ENCODE measurements around the gene RUBCNL.
"Not testable (repeated sequence)": the region's sequence is repeated elsewhere in the genome, so short reads cannot be mapped to it uniquely, and the experiment has no call there.

Gene RUBCNL, protein sequence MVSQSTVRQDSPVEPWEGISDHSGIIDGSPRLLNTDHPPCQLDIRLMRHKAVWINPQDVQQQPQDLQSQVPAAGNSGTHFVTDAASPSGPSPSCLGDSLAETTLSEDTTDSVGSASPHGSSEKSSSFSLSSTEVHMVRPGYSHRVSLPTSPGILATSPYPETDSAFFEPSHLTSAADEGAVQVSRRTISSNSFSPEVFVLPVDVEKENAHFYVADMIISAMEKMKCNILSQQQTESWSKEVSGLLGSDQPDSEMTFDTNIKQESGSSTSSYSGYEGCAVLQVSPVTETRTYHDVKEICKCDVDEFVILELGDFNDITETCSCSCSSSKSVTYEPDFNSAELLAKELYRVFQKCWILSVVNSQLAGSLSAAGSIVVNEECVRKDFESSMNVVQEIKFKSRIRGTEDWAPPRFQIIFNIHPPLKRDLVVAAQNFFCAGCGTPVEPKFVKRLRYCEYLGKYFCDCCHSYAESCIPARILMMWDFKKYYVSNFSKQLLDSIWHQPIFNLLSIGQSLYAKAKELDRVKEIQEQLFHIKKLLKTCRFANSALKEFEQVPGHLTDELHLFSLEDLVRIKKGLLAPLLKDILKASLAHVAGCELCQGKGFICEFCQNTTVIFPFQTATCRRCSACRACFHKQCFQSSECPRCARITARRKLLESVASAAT

DNA sequence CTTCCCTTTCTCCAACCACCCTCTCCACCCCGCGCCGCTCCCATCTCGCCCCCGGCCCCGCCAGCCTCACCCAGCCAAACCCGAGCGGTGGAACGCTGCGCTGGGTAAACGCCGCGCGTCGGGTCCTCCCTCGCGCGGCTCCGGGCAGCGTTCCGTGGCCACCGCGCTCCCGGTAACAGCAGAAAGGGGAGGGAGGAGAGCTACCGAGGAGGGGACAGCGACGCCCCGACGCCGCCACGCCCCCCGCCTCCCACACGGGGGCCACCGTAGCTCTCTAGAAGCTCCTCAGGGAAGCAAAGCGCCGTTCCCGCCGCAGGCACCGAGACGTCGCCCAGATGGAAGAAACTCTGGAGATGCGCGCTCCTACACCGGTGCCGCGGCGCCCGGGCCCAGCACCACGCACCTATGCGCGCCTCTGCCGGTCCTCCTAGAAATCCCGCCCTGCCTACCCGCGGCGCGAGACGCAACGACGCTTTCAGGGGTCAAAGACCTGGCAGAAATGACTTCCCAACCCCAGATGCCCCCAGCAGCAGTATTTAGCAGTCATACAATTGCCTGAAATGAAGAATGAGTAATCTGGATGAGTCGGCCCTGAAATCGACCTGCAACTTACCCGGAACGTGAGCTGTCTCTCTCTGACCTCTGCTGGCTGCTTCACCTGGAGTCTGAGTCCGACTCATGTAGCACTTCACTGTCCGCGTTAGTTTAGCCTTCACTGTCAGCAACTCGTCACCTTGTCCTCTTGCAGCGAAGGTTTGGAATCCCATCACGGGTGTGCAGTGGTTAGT is at the start of gene RUBCNL:
TSS of gene RUBCNL (minus strand) at position 189 of the 788 bp plus-strand sequence. CDS start 14,777 bp downstream, outside the sequence.
- no peak for DNase-seq (ENCODE audit: low read depth in 1 of 2, low spot score in 1 of 2)

DNA sequence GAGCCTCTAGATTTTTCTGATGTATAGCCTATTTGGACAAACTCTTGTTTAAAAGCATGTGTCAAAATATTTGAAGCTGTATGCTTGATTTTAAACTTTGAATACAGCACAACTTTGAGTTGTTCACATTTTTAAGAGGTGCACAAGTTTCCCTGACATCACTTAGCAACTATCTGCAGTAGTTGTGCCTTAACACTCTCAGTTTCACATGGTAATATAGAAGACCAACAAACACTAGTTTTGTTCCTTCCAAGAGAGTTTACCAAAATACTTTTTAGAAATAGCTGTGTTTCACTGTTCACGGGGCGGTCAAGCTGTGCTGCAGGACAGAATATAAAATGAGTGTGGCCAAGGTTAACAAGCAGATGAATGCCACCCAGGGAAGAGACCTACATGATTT is 42.5 kb upstream of the RUBCNL start:
- DNase-seq (ENCODE audit: low read depth in 1 of 2, low spot score in 1 of 2) = not testable (repeated sequence)

DNA sequence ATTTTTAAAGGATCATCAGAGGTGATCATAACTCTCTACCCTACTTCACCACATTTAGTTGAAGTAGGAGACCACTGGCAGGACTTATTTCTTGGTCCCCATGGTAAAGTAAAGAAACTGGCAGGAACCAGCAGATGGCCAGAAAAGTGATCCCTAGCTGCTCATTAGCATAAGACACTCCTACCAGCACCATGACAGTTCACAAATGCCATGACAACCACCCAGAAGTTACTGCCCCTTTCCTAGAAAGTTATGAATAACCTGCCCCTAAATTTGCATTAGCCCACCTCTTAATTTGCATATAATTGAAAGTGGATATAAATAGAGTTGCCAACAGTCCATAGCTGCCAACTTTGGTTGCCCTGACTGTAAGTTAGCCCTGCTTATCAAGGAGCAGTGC is 18.4 kb upstream of the RUBCNL start:
- no peak for DNase-seq (ENCODE audit: low read depth in 1 of 2, low spot score in 1 of 2)

GRCh38 chr13:46404733-46405100 is 17.7 kb upstream of the RUBCNL start:
- DNase-seq (ENCODE audit: low read depth in 1 of 2, low spot score in 1 of 2) = no peak

DNA sequence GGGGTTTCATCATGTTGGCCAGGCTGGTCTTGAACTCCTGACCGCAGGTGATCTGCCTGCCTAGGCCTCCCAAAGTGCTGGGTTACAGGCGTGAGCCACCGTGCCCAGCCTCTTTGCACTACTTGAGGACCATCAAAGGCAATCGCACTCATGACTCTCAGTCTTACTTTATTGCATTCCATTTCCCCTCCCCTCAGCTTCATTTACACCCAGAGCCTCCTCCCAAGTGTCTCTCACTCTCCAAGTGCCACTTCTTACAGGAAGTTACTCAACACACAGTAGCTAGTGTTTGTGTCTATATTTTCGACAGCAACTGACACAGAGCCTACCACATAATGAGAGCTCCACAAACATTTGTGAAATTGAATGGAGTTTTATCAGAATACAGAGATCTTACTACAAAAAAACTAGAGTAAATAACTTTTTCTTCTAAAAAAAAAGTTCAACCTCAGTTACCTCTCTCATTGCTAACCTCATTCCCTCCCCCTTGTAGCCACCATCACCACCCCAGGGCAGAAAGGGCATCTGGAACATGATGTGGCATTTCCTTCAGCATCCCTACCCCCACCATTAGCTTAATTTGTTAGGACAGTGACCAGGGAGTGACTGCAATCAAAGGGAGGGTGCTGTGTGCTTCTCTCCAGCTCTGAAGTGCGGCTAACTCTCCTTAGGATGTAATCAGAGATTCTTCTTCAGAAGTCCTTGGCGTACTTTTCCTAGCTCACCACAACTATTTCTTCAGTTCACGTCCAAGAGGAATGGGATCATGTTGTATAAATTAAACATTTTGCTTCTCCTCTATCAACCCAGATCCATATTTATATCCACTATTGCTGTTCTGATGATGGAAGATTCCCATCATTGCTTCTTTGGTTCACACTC is 17.0 kb upstream of the RUBCNL start:
- no peak for DNase-seq (ENCODE audit: low read depth in 1 of 2, low spot score in 1 of 2)

DNA sequence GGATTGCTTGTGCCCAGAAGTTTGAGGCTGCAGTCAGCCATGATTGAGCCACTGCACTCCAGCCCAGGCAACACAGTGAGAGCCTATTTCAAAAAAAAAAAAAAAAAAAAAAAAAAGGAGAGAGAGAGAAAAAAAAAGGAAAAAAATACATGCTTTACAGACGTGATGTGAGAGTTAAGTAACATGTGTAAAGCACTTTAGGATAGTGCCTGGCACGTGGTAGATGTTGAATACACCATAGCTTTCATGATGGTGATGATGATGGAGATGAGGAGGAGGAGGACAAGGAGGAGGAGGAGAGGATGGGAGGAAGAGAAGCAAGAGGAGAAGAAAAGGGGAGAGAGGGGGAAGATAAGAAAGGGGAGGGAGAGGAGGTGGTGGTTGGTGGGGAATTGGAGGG is 15.1 kb upstream of the RUBCNL start:
- DNase-seq (ENCODE audit: low read depth in 1 of 2, low spot score in 1 of 2) = no peak

GRCh38 chr13:46401432-46401831 is 14.4 kb upstream of the RUBCNL start:
- no peak for DNase-seq (ENCODE audit: low read depth in 1 of 2, low spot score in 1 of 2)

- no peak for DNase-seq (ENCODE audit: low read depth in 1 of 2, low spot score in 1 of 2)
These were observed 9.3 kb upstream of the RUBCNL start for GRCh38 chr13:46396341-46396740.

- DNase-seq (ENCODE audit: low read depth in 1 of 2, low spot score in 1 of 2) = no peak
These were observed 5.9 kb upstream of the RUBCNL start for GRCh38 chr13:46392967-46393366.

GRCh38 chr13:46389457-46390451 is 2.7 kb upstream of the RUBCNL start:
- no peak for DNase-seq (ENCODE audit: low read depth in 1 of 2, low spot score in 1 of 2)

GRCh38 chr13:46388846-46389245 is 1.8 kb upstream of the RUBCNL start:
- no peak for DNase-seq (ENCODE audit: low read depth in 1 of 2, low spot score in 1 of 2)

DNA sequence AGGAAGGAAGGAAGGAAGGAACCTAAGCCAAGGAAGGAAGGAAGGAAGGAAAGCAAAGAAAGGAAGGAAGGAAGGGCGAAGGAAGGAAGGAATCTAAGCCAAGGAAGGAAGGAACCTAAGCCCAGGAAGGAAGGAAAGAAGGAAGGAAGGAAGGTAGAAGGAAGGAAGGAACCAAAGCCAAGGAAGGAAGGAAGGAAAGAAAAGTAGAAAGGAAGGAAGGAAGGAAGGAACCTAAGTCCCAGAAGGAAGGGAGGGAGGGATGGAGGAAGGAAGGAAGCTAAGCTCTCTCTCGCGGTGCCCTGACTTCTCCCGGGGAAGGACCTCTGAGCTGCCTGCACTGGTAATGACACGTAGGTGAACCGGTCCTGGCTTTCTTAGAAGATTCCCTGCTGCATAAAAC is 1.3 kb upstream of the RUBCNL start:
- DNase-seq (ENCODE audit: low read depth in 1 of 2, low spot score in 1 of 2) = no peak

DNA sequence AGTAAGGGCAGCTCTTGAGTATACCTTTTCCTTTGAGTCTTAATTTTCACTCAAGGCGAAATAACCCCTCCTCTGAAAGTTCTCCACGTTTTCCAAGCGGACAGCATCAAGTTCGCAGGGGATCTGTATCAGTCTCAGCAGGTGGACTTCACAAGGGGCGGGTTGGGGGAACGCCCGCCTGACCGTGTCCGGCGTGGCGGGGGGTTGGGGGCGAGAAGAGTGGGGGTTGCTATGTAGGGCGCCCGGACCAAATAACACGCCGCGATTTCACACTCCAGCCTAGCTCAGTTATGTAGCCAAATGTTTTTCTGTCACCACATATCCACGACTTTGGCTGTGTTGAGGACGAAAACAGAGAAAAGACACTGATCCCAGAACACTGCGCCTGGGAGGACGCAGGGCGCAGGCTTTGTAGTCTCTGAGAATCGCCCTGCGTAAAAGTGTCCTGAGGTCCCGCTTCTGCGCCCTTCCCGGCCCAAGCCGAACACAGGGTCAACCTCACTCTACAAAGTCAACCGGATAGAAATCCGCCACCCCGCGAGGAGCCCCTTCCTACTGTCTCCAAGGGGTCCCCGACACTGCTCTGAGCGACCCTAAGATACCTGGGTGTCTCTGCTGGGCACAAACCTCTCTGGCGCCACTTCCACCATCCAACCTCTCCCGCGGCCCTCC is 524 bp downstream of the RUBCNL start:
- DNase-seq (ENCODE audit: low read depth in 1 of 2, low spot score in 1 of 2) = no peak

GRCh38 chr13:46385946-46386345 is 1.1 kb downstream of the RUBCNL start:
- no peak for DNase-seq (ENCODE audit: low read depth in 1 of 2, low spot score in 1 of 2)

GRCh38 chr13:46383383-46383782 is 3.7 kb downstream of the RUBCNL start:
- DNase-seq (ENCODE audit: low read depth in 1 of 2, low spot score in 1 of 2) = no peak

DNA sequence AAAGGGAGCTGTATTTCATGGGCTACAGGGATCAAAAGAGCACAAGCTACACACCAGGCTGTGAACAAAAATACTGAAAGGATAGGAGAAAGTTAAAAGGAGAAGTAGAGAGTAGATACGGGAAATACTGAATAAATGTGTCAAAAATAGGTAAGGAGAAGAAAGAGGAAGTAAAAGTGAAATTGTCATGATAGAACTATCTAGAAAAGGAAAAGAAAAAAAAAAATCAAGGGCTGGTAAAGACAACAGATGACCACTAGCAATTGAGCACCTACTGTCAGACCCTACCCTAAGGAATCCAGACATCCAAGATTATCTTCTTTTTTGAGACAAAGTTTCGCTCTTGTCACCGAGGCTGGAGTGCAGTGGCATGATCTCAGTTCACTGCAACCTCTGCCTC is 4.8 kb downstream of the RUBCNL start:
- DNase-seq (ENCODE audit: low read depth in 1 of 2, low spot score in 1 of 2) = no peak

- DNase-seq (ENCODE audit: low read depth in 1 of 2, low spot score in 1 of 2) = no peak
These were observed 6.8 kb downstream of the RUBCNL start for GRCh38 chr13:46380242-46380641.

DNA sequence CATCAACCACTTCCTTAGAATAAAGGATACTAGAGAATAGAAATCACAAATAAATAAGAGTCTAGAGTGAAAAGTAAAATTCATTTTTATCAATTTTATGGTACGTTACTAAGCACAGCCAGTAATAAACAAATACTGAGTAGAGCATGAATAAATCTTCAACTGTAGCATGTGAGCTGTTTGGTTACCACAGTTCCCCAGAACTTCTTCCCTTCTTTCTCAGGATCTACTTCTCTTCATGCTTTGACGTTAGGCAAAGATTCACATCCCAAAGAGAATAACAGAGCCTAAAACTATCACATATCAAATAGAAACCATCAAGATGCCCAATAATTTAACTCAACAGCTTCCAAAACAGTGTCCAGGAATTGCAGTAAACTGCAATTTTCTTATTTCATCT is 7.4 kb downstream of the RUBCNL start:
- no peak for DNase-seq (ENCODE audit: low read depth in 1 of 2, low spot score in 1 of 2)

DNA sequence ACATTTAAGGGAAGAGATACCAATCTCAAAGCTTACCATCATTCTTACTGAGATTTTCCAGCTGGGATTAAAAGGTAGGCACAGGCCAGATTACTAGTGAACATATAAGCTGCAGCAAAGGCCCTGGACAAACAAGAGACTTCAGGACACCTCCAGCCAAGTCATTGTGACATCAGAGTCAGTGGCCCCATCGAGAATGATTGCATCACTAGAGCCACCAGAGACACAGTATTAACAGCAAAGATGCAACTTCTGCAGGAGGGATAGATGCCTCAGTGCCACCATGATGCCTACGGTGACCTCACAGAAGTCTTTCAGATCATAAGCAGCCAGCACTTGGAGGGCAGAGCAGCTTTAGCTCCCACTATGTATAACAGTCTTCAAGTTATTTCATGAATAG is 8.6 kb downstream of the RUBCNL start:
- DNase-seq (ENCODE audit: low read depth in 1 of 2, low spot score in 1 of 2) = no peak
